MM.1S (cell line): Measurements from ENCODE around the gene IFT74.

Experiments used
- EZH2phosphoT487 ChIP-seq: fragments of 300-600 bp; sonication (generic); IDR thresholded peaks from 2 replicates; pipeline ENCODE4 v1.6.1; 2018; ENCODE audit warnings: antibody characterized with exemption, low read length
- TF ChIP-seq, protein P1 (sequence below): fragments of 300-600 bp; sonication (generic); IDR thresholded peaks from 2 replicates; pipeline ENCODE4 v1.5.1; 2016; ENCODE audit warnings: antibody characterized with exemption, low read length, mixed read lengths

DNA sequence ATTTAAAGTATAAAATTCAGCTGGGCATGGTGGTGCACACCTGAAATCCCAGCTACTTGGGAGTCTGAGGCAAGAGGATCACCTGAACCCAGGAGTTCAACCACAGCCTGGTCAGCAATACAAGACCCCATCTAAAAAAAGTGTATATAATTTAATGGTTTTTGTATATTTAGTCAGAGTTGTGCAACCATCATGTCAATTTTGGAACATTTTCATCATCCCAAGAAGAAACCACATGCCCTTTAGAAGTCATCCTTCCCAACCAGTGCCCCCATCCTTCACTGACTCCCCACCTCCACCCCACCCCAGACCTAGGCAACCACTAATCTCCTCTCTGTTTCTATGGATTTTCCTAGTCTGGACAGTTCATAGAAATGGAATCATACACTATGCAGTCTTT, 134.0 kb downstream of the IFT74 start:
- TF ChIP-seq, protein P1, sequence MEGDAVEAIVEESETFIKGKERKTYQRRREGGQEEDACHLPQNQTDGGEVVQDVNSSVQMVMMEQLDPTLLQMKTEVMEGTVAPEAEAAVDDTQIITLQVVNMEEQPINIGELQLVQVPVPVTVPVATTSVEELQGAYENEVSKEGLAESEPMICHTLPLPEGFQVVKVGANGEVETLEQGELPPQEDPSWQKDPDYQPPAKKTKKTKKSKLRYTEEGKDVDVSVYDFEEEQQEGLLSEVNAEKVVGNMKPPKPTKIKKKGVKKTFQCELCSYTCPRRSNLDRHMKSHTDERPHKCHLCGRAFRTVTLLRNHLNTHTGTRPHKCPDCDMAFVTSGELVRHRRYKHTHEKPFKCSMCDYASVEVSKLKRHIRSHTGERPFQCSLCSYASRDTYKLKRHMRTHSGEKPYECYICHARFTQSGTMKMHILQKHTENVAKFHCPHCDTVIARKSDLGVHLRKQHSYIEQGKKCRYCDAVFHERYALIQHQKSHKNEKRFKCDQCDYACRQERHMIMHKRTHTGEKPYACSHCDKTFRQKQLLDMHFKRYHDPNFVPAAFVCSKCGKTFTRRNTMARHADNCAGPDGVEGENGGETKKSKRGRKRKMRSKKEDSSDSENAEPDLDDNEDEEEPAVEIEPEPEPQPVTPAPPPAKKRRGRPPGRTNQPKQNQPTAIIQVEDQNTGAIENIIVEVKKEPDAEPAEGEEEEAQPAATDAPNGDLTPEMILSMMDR = no peak
- TF ChIP-seq EZH2phosphoT487 = no peak
